Caco-2 (cell line): ENCODE measurements around the gene CREB3L2. TPM values are rescaled to one million over a fixed set of nuclear protein-coding genes. Genes with fewer than 3 reads are reported as not detected.

Experiments
- BruUV-seq: library from RNA; stranded (reverse); fragments of 400-500 nt; replicated peaks from 2 replicates; lab custom pipeline; 2021; lab: Mats Ljungman, UMichigan
- CTCF ChIA-PET: fragments of 300-600 bp; sonication (Branson Sonifier 250); formaldehyde crosslinking; loops from one replicate; lab custom pipeline; 2022; ENCODE audit warnings: antibody characterized with exemption; lab: Charles Lee
- POLR2A ChIA-PET: fragments of 300-600 bp; sonication (Branson Sonifier 250); formaldehyde crosslinking; loops from one replicate; lab custom pipeline; 2022; ENCODE audit warnings: antibody characterized with exemption; lab: Charles Lee
- DNase-seq, 2 experiments: peaks; one replicate each; pipeline versions ENCODE4 v3.0.0 to v3.0.0-alpha.2; 2020 to 2022
- H3K27me3 ChIP-seq: replicated peaks from 2 replicates; pipeline ENCODE4 v1.6.0; 2011; ENCODE audit warnings: low read length; ENCODE audit not compliant: control insufficient read depth, insufficient read depth
- H3K36me3 ChIP-seq: 2 replicates; pipeline ENCODE4 v1.5.1; 2011; ENCODE audit warnings: low read length; ENCODE audit not compliant: control insufficient read depth, insufficient read depth
- H3K4me1 ChIP-seq: fragments of 250-450 bp; sonication (Bioruptor Pico); 2 replicates; pipeline ENCODE4 v1.5.1; 2020; ENCODE audit warnings: mild to moderate bottlenecking
- H3K4me3 ChIP-seq: 2 replicates; pipeline ENCODE4 v1.5.1; 2011; ENCODE audit warnings: low read depth, mild to moderate bottlenecking, control low read depth, low read length
- H3K9me3 ChIP-seq: fragments of 250-450 bp; sonication (Bioruptor Pico); 2 replicates; pipeline ENCODE4 v1.5.1; 2020; ENCODE audit warnings: mild to moderate bottlenecking, moderate library complexity
- H3K27ac Mint-ChIP-seq: one replicate; pipeline ENCODE4 v1.8.0; 2022; ENCODE audit warnings: mixed read lengths; ENCODE audit not compliant: unreplicated experiment
- H3K27me3 Mint-ChIP-seq: one replicate; pipeline ENCODE4 v1.8.0; 2022; ENCODE audit warnings: mixed read lengths; ENCODE audit not compliant: insufficient read depth, unreplicated experiment
- H3K36me3 Mint-ChIP-seq: one replicate; pipeline ENCODE4 v1.8.0; 2022; ENCODE audit warnings: mild to moderate bottlenecking, mixed read lengths; ENCODE audit not compliant: insufficient read depth, unreplicated experiment
- H3K4me1 Mint-ChIP-seq: one replicate; pipeline ENCODE4 v1.8.0; 2022; ENCODE audit warnings: low read depth, mixed read lengths; ENCODE audit not compliant: unreplicated experiment
- H3K4me3 Mint-ChIP-seq: one replicate; pipeline ENCODE4 v1.8.0; 2022; ENCODE audit warnings: mild to moderate bottlenecking, moderate library complexity, mixed read lengths; ENCODE audit not compliant: unreplicated experiment
- H3K9me3 Mint-ChIP-seq: one replicate; pipeline ENCODE4 v1.8.0; 2022; ENCODE audit warnings: mixed read lengths; ENCODE audit not compliant: unreplicated experiment
- intact Hi-C: fragments of 100-400 bp; cut with micrococcal nuclease; formaldehyde crosslinking; loops from one replicate; pipeline ENCODE4 v1.10.0; 2022; ENCODE audit not compliant: unreplicated experiment
- total RNA-seq: library from RNA; stranded (reverse); gene quantifications from 2 replicates; pipeline ENCODE4 v1.2.3, GENCODE V29; 2022
- TF ChIP-seq, protein P1 (sequence below), 2 experiments: fragments of 200-600 bp in 1 of 2; IDR thresholded peaks; 1 replicate in 1 of 2; 2 replicates in 1 of 2; pipeline versions ENCODE4 v1.5.1 to v1.8.0; 2011 to 2022; ENCODE audit warnings: antibody characterized with exemption in 1 of 2, control low read depth in 1 of 2, inconsistent platforms in 1 of 2, low read depth in 1 of 2, low read length in 1 of 2, mild to moderate bottlenecking in 1 of 2, moderate library complexity in 1 of 2; ENCODE audit not compliant: insufficient read depth in 1 of 2, severe bottlenecking in 1 of 2, unreplicated experiment in 1 of 2

Gene CREB3L2
- total RNA-seq, 1 experiment from 2014 or later = 123 TPM

DNA sequence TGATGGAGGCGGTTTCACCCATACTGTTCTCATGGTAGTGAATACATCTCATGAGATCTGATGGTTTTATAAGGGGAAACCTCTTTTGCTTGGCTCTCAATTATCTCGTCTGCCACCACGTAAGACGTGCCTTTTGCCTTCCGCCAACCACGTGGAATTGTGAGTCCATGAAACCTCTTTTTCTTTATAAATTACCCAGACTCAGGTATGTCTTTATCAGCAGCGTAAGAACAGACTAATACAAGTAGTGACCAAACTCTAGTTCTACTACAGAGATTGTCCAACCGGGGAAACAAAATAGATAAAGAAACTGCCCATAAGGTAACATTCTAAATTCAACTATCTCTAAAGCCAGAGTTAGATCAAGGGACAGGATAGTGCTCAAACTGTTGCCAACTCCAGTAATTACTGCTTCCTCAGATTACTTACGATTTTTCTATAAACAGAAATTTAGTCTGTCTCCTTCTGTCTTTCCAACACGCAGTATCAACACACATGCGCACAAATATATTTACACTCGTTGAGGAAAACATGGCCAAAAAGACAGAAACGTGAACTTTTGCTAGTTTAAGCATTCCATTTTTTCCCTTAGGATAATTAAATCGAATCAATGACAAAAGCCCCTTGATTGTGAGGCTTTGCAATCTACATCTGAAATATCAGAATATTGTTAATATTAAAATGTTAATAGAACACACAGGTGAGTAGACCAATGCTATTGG is 36.9 kb downstream of the CREB3L2 start:
- Histone ChIP-seq H3K27me3 (no peaks in the 10 kb centered on the region), H3K4me3 (no peak overlapping the region), H3K9me3 (no peaks in the 10 kb centered on the region), H3K4me1 (peaks cover 80% of the 10 kb centered on the region), H3K36me3 (peaks cover 2% of the 10 kb centered on the region; the same call in 1 of the 2 replicates)
- Mint-ChIP-seq H3K36me3 (peaks cover 56% of the 10 kb centered on the region), H3K4me1 (peaks cover 74% of the 10 kb centered on the region), H3K27me3 (no peaks in the 10 kb centered on the region), H3K9me3 (peaks cover 7% of the 10 kb centered on the region), H3K27ac (peak overlapping the region; percentile 46), H3K4me3 (no peak overlapping the region)
- TF ChIP-seq, protein P1, sequence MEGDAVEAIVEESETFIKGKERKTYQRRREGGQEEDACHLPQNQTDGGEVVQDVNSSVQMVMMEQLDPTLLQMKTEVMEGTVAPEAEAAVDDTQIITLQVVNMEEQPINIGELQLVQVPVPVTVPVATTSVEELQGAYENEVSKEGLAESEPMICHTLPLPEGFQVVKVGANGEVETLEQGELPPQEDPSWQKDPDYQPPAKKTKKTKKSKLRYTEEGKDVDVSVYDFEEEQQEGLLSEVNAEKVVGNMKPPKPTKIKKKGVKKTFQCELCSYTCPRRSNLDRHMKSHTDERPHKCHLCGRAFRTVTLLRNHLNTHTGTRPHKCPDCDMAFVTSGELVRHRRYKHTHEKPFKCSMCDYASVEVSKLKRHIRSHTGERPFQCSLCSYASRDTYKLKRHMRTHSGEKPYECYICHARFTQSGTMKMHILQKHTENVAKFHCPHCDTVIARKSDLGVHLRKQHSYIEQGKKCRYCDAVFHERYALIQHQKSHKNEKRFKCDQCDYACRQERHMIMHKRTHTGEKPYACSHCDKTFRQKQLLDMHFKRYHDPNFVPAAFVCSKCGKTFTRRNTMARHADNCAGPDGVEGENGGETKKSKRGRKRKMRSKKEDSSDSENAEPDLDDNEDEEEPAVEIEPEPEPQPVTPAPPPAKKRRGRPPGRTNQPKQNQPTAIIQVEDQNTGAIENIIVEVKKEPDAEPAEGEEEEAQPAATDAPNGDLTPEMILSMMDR (IDR thresholded peaks at IDR 0.05; ENCODE audit: insufficient read depth in 1 of 2, low read depth in 1 of 2, low read length in 1 of 2, severe bottlenecking in 1 of 2, unreplicated experiment in 1 of 2) = no peak
- POLR2A ChIA-PET = interaction anchor here (0.5 kb wide), 1 partner anchor 63 kb away, joined by 7 read pairs; no protein-coding TSS in a partner anchor
- BruUV-seq = no TSS peak
- intact Hi-C loops = no loop called here
- DNase-seq = no peak
- CTCF ChIA-PET = no interaction called here

DNA sequence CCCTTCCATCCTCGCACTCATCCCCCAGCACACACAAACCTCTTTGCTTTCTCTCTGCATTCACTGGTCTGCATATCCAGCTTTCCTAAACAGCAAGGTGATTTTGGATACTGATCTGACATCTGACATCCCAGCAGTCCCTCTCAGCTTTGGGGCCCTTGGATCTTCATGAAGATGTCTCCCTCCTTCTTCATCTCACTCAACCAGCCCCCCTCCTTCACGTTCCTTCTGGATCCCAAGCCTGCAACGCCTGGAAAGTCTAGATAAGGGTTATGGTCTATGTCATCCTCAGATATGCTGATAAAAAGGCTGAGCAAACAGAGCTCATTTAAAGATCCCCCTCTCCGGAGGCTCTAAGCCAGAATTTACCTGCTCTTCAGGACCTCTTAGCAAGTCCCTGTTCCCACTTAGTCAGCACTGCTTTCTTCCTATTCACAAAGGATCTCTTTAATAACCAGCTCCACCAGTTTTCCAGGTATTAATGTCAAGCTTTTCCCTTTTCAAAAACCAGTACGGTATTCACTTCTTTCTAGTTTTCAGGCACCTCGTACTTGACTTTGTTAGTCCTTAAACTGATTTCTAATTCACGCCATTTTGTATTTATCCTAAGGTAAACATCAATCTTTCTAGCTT is 38.9 kb downstream of the CREB3L2 start:
- Mint-ChIP-seq H3K36me3 (peaks cover 39% of the 10 kb centered on the region), H3K4me3 (peak overlapping the region; percentile 48), H3K27me3 (no peaks in the 10 kb centered on the region), H3K4me1 (peaks cover 75% of the 10 kb centered on the region), H3K9me3 (no peaks in the 10 kb centered on the region), H3K27ac (peak overlapping the region; percentile 84)
- CTCF ChIA-PET = interaction anchor here (0.8 to 1.3 kb wide), 3 partner anchors 29 to 39 kb away, joined by 4 to 16 read pairs (median 6); partner anchors contain the start of gene CREB3L2
- BruUV-seq = no TSS peak
- TF ChIP-seq, protein P1 (IDR thresholded peaks at IDR 0.05; ENCODE audit: insufficient read depth in 1 of 2, low read depth in 1 of 2, low read length in 1 of 2, severe bottlenecking in 1 of 2, unreplicated experiment in 1 of 2) = no peak
- DNase-seq = peak; percentile 61
- peaks cover 2% of the 10 kb centered on the region; the same call in 1 of the 2 replicates for H3K36me3 ChIP-seq
- intact Hi-C loops = loop anchor here (1.0 kb wide), 1 partner anchor 9 kb away; no protein-coding TSS in a partner anchor
- no peaks in the 10 kb centered on the region for H3K9me3 ChIP-seq
- H3K4me1 ChIP-seq = peaks cover 90% of the 10 kb centered on the region
- POLR2A ChIA-PET = interaction anchor here (1.5 kb wide), 1 partner anchor 9 kb away, joined by 7 read pairs; no protein-coding TSS in a partner anchor
- no peak overlapping the region for H3K4me3 ChIP-seq
- H3K27me3 ChIP-seq = no peaks in the 10 kb centered on the region

DNA sequence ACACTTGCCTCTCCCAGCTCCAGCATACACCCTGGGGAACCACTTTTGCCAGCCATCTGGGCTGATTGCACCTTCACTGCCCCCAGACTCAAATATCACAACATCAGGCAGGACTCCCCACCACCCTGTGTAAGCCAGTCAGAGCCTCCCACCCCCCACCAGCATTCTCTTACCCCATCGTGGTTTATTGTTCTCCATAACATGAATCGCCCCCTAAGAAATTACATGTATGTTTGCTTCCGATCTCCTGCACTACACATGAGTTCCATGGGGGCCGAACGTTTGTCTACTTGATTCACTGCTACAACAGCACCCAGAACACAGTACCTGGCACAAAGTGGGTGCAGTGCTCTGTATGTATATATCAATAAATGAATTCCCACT is 39.4 kb downstream of the CREB3L2 start:
- TF ChIP-seq, protein P1 (IDR thresholded peaks at IDR 0.05; ENCODE audit: insufficient read depth in 1 of 2, low read depth in 1 of 2, low read length in 1 of 2, severe bottlenecking in 1 of 2, unreplicated experiment in 1 of 2) = no peak
- ChIA-PET POLR2A (interaction anchor here (1.5 kb wide), 1 partner anchor 9 kb away, joined by 7 read pairs; no protein-coding TSS in a partner anchor), CTCF (interaction anchor here (0.8 to 1.3 kb wide), 3 partner anchors 29 to 39 kb away, joined by 4 to 16 read pairs (median 6); partner anchors contain the start of gene CREB3L2)
- H3K27ac Mint-ChIP-seq = peak overlapping the region; percentile 84
- peaks cover 90% of the 10 kb centered on the region for H3K4me1 ChIP-seq
- no peaks in the 10 kb centered on the region for H3K27me3 Mint-ChIP-seq
- no peaks in the 10 kb centered on the region for H3K9me3 ChIP-seq
- H3K9me3 Mint-ChIP-seq = no peaks in the 10 kb centered on the region
- H3K27me3 ChIP-seq = no peaks in the 10 kb centered on the region
- no peak for DNase-seq
- peaks cover 34% of the 10 kb centered on the region for H3K36me3 Mint-ChIP-seq
- intact Hi-C loops = no loop called here
- H3K4me3 Mint-ChIP-seq = peak overlapping the region; percentile 48
- peaks cover 71% of the 10 kb centered on the region for H3K4me1 Mint-ChIP-seq
- H3K36me3 ChIP-seq = peaks cover 2% of the 10 kb centered on the region; the same call in 1 of the 2 replicates
- no TSS peak for BruUV-seq
- no peak overlapping the region for H3K4me3 ChIP-seq
